HCT116 (cell line): ENCODE results near the gene EME1. TPM values are rescaled to one million over a fixed set of nuclear protein-coding genes. Genes with fewer than 3 reads are reported as not detected.

Experiments used
- ATAC-seq: fragments of 200-7000 bp; cut with Tn5 transposase; 2 replicates; pipeline ENCODE4 v1.9.1; 2020; ENCODE audit warnings: mild to moderate bottlenecking, moderate library complexity
- BruUV-seq: library from RNA; stranded (reverse); fragments of 400-500 nt; replicated peaks from 2 replicates; lab custom pipeline; 2021; lab: Mats Ljungman, UMichigan
- CTCF ChIA-PET: fragments of 300-600 bp; sonication (Branson Sonifier 250); formaldehyde crosslinking; loops from one replicate; lab custom pipeline; 2021; ENCODE audit warnings: antibody characterized with exemption; lab: Charles Lee
- POLR2A ChIA-PET: fragments of 300-600, 350-600 bp; sonication (Branson Sonifier 250); formaldehyde crosslinking; loops from one replicate; lab custom pipeline; 2021; ENCODE audit warnings: antibody characterized with exemption; lab: Charles Lee
- RAD21 ChIA-PET, 2 experiments: fragments of 300-600 bp; sonication (Branson Sonifier 250); formaldehyde crosslinking; loops; one replicate each; lab custom pipeline; 2023; ENCODE audit warnings: low total read pairs in 2 of 2; ENCODE audit not compliant: uncharacterized antibody in 2 of 2, unreplicated experiment in 2 of 2, low non-redundant PET in 1 of 2; lab: Charles Lee
- DNase-seq: peaks from one replicate; pipeline ENCODE4 v3.0.0-alpha.2; 2010; ENCODE audit warnings: low read depth, low spot score
- H2AFZ ChIP-seq: fragments of 200-600 bp; shearing (Covaris generic), sonication (generic); 2 replicates; pipeline ENCODE4 v1.6.1; 2017; ENCODE audit warnings: low read depth, mixed run types, mixed read lengths, antibody characterized with exemption, low read length; ENCODE audit not compliant: poor library complexity, severe bottlenecking
- H3K27ac ChIP-seq: 2 replicates; pipeline ENCODE4 v1.5.1; 2012; ENCODE audit warnings: low read depth, low read length
- H3K27me3 ChIP-seq: fragments of 200-600 bp; sonication (generic); 2 replicates; pipeline ENCODE4 v1.6.1; 2016; ENCODE audit warnings: mixed run types, low read length, mixed read lengths; ENCODE audit not compliant: insufficient read depth
- H3K36me3 ChIP-seq, 2 experiments: fragments of 200-500 bp in 1 of 2; fragments of 200-600 bp in 1 of 2; sonication (Bioruptor generic) in 1 of 2; sonication (generic) in 1 of 2; 2 replicates each; pipeline versions ENCODE4 v1.5.1 to v1.6.1; 2014 to 2016; ENCODE audit warnings: low read length in 2 of 2, inconsistent platforms in 1 of 2, mixed read lengths in 1 of 2, mixed run types in 1 of 2; ENCODE audit not compliant: insufficient read depth in 2 of 2, control insufficient read depth in 1 of 2
- H3K4me1 ChIP-seq, 2 experiments: fragments of 200-600 bp in 1 of 2; sonication (generic) in 1 of 2; 2 replicates each; pipeline versions ENCODE4 v1.5.1 to v1.6.1; 2012 to 2017; ENCODE audit warnings: low read length in 2 of 2, inconsistent platforms in 1 of 2, mild to moderate bottlenecking in 1 of 2, mixed read lengths in 1 of 2, mixed run types in 1 of 2, moderate library complexity in 1 of 2; ENCODE audit not compliant: insufficient read depth in 2 of 2, control insufficient read depth in 1 of 2
- H3K4me2 ChIP-seq: fragments of 200-600 bp; sonication (generic); 2 replicates; pipeline ENCODE4 v1.6.1; 2017; ENCODE audit warnings: mixed run types, low read length, mixed read lengths
- H3K4me3 ChIP-seq, 2 experiments: fragments of 200-600 bp in 1 of 2; sonication (generic) in 1 of 2; replicated peaks in 1 of 2; 2 replicates each; pipeline ENCODE4 v1.5.1; 2011 to 2016; ENCODE audit warnings: low read length in 2 of 2, control low read depth in 1 of 2, low read depth in 1 of 2, mild to moderate bottlenecking in 1 of 2, mixed read lengths in 1 of 2, mixed run types in 1 of 2
- H3K79me2 ChIP-seq: fragments of 200-600 bp; sonication (generic); 2 replicates; pipeline ENCODE4 v1.6.1; 2017; ENCODE audit warnings: mild to moderate bottlenecking, mixed run types, low read length, moderate library complexity, mixed read lengths; ENCODE audit not compliant: insufficient read depth
- H3K9ac ChIP-seq: fragments of 200-600 bp; sonication (generic); 2 replicates; pipeline ENCODE4 v1.6.1; 2016; ENCODE audit warnings: low read length, mixed read lengths
- H3K9me2 ChIP-seq: fragments of 200-600 bp; sonication (generic), shearing (Covaris generic); 2 replicates; pipeline ENCODE4 v1.6.1; 2017; ENCODE audit warnings: mixed run types, mild to moderate bottlenecking, moderate library complexity; ENCODE audit not compliant: insufficient read depth
- H3K9me3 ChIP-seq, 2 experiments: fragments of 200-500 bp in 1 of 2; fragments of 200-600 bp in 1 of 2; sonication (Bioruptor generic) in 1 of 2; sonication (generic) in 1 of 2; 2 replicates each; pipeline ENCODE4 v1.6.1; 2014 to 2017; ENCODE audit warnings: low read length in 2 of 2, mixed read lengths in 2 of 2, inconsistent platforms in 1 of 2, low read depth in 1 of 2, mild to moderate bottlenecking in 1 of 2, mixed run types in 1 of 2, moderate library complexity in 1 of 2; ENCODE audit not compliant: control insufficient read depth in 1 of 2, insufficient read depth in 1 of 2
- H4K20me1 ChIP-seq: fragments of 200-600 bp; sonication (generic), shearing (Covaris generic); 2 replicates; pipeline ENCODE4 v1.6.1; 2017; ENCODE audit warnings: mixed run types, mild to moderate bottlenecking, moderate library complexity; ENCODE audit not compliant: insufficient read depth
- ELF1 ChIP-seq: IDR thresholded peaks from 2 replicates; pipeline ENCODE4 v1.6.1; 2012; ENCODE audit warnings: low read depth, borderline replicate concordance
- FOSL1 ChIP-seq: IDR thresholded peaks from 2 replicates; pipeline ENCODE4 v1.6.1; 2012; ENCODE audit warnings: low read depth
- MAX ChIP-seq: IDR thresholded peaks from 2 replicates; pipeline ENCODE4 v1.6.1; 2012
- POLR2A ChIP-seq: IDR thresholded peaks from 2 replicates; pipeline ENCODE4 v1.7.0; 2011; ENCODE audit warnings: borderline replicate concordance; ENCODE audit not compliant: insufficient read depth, insufficient read length; ENCODE audit errors: extremely low read depth
- SP1 ChIP-seq: IDR thresholded peaks from 2 replicates; pipeline ENCODE4 v1.6.1; 2012; ENCODE audit warnings: low read depth
- ZNF274 ChIP-seq: fragments of 200-500 bp; sonication (Bioruptor generic); IDR thresholded peaks from 2 replicates; pipeline ENCODE4 v1.6.1; 2014; ENCODE audit warnings: mild to moderate bottlenecking, low read depth, low read length, inconsistent platforms
- intact Hi-C: fragments of 100-400 bp; cut with micrococcal nuclease; formaldehyde crosslinking; loops from 2 replicates; pipeline ENCODE4 v1.10.0; 2022
- total RNA-seq: library from RNA; stranded (reverse); gene quantifications from one replicate; pipeline ENCODE4 v1.2.1, GENCODE V29; 2021; ENCODE audit not compliant: unreplicated experiment
- TF ChIP-seq, protein P1 (sequence below), 3 experiments: fragments of 200-600 bp in 1 of 3; sonication (generic) in 1 of 3; IDR thresholded peaks in 2 of 3; conservative IDR thresholded peaks in 1 of 3; 2 replicates each; pipeline ENCODE4 v1.5.1; 2012 to 2017; ENCODE audit warnings: low read depth in 2 of 3, low read length in 2 of 3, antibody characterized with exemption in 1 of 3, borderline replicate concordance in 1 of 3, control low read depth in 1 of 3, mild to moderate bottlenecking in 1 of 3, mixed read lengths in 1 of 3, mixed run types in 1 of 3, moderate library complexity in 1 of 3; ENCODE audit not compliant: insufficient read depth in 1 of 3
- TF ChIP-seq, protein P2 (sequence below): IDR thresholded peaks from 2 replicates; pipeline ENCODE4 v1.6.1; 2011; ENCODE audit warnings: mild to moderate bottlenecking, low read length, moderate library complexity; ENCODE audit not compliant: insufficient replicate concordance; ENCODE audit errors: extremely low read depth

The EME1 gene
- total RNA-seq, 1 experiment from 2014 or later = 31.8 TPM

DNA sequence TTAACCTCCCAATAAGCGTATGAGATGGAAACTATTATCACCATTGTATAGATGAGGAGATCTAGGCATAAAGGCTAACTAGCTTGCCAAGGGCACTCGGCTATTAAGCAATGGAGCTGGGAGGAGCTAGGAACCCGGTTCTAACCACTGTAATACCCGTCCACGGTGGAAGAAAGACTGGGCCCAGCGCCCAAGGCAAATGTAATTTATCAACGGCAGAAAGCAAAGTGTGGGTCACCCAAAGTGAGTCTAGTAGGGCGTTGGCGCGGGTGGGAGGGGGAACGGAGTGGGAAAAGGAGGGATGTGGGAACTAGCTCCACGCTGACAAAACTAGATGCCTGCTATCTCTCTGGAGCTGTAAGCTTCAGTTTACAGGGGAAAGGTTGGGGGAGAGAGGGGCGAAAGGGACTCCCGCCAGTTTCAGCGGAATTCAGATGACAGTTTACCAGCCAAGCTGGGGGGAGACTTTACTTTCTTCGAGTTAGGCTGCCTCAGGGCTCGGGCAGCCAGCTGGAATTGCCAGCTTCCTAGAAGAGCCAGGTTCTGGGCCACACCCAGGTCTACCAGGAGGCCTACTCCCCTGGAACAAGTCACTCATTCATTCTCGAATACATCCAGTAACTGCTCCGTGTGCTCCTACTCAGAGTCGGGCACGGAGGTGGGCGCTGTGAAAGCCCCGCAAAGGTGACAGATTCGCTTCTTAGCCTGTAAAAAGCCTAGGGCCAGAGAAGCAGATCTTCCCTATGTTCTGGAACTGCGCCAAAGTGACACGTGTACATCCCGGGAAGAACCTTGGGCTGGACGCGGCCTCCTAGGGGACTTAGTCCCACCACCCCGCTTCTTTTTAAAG, 23.5 kb downstream of the EME1 start:
- Histone ChIP-seq H3K4me1 (peaks cover 7 to 27% of the 10 kb centered on the region in 2 experiments), H3K4me2 (peak overlapping the region; percentile 84), H2AFZ (no peak overlapping the region), H3K9me2 (no peaks in the 10 kb centered on the region), H3K9me3 (no peaks in the 10 kb centered on the region), H3K27me3 (no peaks in the 10 kb centered on the region), H3K79me2 (peaks cover 58% of the 10 kb centered on the region), H4K20me1 (peaks cover 7% of the 10 kb centered on the region; the same call in 1 of the 2 replicates), H3K36me3 (peaks cover 37 to 40% of the 10 kb centered on the region in 2 experiments), H3K27ac (peak overlapping the region; percentile 77), H3K4me3 (peak overlapping the region; percentile 95), H3K9ac (peak overlapping the region; percentile 98)
- ChIA-PET CTCF (interaction anchor here (0.6 to 2.6 kb wide), 33 partner anchors 8 to 683 kb away, joined by 3 to 20 read pairs (median 4); partner anchors contain the start of genes ACSF2, EME1, MRPL27 and RSAD1), POLR2A (interaction anchor here (0.6 to 2.5 kb wide), 9 partner anchors 8 to 243 kb away, joined by 3 to 14 read pairs (median 6); partner anchors contain the start of genes ACSF2, EME1 and MRPL27), RAD21 (interaction anchor here (0.6 to 0.7 kb wide), 2 partner anchors 47 to 83 kb away, joined by 3 read pairs; no protein-coding TSS in a partner anchor)
- ATAC-seq = peak; percentile 30
- intact Hi-C loops = loop anchor here (1.0 kb wide), 1 partner anchor 82 kb away; the partner anchor contains the start of gene RSAD1
- DNase-seq = no peak
- TF ChIP-seq FOSL1 (no peak), POLR2A (no peak), MAX (no peak), ZNF274 (no peak), ELF1 (no peak), SP1 (no peak)
- TF ChIP-seq, protein P1, sequence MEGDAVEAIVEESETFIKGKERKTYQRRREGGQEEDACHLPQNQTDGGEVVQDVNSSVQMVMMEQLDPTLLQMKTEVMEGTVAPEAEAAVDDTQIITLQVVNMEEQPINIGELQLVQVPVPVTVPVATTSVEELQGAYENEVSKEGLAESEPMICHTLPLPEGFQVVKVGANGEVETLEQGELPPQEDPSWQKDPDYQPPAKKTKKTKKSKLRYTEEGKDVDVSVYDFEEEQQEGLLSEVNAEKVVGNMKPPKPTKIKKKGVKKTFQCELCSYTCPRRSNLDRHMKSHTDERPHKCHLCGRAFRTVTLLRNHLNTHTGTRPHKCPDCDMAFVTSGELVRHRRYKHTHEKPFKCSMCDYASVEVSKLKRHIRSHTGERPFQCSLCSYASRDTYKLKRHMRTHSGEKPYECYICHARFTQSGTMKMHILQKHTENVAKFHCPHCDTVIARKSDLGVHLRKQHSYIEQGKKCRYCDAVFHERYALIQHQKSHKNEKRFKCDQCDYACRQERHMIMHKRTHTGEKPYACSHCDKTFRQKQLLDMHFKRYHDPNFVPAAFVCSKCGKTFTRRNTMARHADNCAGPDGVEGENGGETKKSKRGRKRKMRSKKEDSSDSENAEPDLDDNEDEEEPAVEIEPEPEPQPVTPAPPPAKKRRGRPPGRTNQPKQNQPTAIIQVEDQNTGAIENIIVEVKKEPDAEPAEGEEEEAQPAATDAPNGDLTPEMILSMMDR (IDR thresholded peaks at IDR 0.05 in 2 of 3, conservative IDR thresholded peaks at IDR 0.05 in 1 of 3; ENCODE audit: borderline replicate concordance in 1 of 3, insufficient read depth in 1 of 3, low read depth in 2 of 3, low read length in 2 of 3) = no peak
- TF ChIP-seq, protein P2, sequence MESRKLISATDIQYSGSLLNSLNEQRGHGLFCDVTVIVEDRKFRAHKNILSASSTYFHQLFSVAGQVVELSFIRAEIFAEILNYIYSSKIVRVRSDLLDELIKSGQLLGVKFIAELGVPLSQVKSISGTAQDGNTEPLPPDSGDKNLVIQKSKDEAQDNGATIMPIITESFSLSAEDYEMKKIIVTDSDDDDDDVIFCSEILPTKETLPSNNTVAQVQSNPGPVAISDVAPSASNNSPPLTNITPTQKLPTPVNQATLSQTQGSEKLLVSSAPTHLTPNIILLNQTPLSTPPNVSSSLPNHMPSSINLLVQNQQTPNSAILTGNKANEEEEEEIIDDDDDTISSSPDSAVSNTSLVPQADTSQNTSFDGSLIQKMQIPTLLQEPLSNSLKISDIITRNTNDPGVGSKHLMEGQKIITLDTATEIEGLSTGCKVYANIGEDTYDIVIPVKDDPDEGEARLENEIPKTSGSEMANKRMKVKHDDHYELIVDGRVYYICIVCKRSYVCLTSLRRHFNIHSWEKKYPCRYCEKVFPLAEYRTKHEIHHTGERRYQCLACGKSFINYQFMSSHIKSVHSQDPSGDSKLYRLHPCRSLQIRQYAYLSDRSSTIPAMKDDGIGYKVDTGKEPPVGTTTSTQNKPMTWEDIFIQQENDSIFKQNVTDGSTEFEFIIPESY = no peak
- BruUV-seq = no TSS peak
